B cell (primary cell): ENCODE results near the gene CARD8. TPM values are rescaled to one million over a fixed set of nuclear protein-coding genes. Genes with fewer than 3 reads are reported as not detected.

ENCODE experiments used
- ATAC-seq: fragments of 200-7000 bp; cut with Tn5 transposase; one replicate; pipeline ENCODE4 v1.10.0; 2021; ENCODE audit warnings: low read depth, mild to moderate bottlenecking, moderate number of reproducible peaks, moderate library complexity
- CTCF ChIA-PET: fragments of 350-600 bp; sonication (Branson Sonifier 250); formaldehyde crosslinking; loops from one replicate; lab custom pipeline; 2021; ENCODE audit warnings: antibody characterized with exemption, inconsistent platforms; lab: Charles Lee
- POLR2A ChIA-PET: fragments of 350-600 bp; sonication (Branson Sonifier 250); formaldehyde crosslinking; loops from one replicate; lab custom pipeline; 2021; ENCODE audit warnings: antibody characterized with exemption; lab: Charles Lee
- DNase-seq: peaks from one replicate; pipeline ENCODE4 v3.0.0; 2013
- H2AFZ ChIP-seq: 2 replicates; pipeline ENCODE4 v1.6.1; 2012; ENCODE audit warnings: mild to moderate bottlenecking, low read depth, low read length; ENCODE audit not compliant: insufficient read depth, poor library complexity, severe bottlenecking
- H3K27ac ChIP-seq, 2 donors: 1 replicate in 1 of 2; 2 replicates in 1 of 2; pipeline ENCODE4 v1.5.1; 2012 to 2013; ENCODE audit warnings: low read length in 2 of 2, mild to moderate bottlenecking in 2 of 2, moderate library complexity in 1 of 2
- H3K27me3 ChIP-seq, 4 experiments: fragments of 200-600 bp in 1 of 4; sonication (generic) in 1 of 4; replicated peaks in 1 of 4; 1 replicate in 2 of 4; 2 replicates in 2 of 4; pipeline versions ENCODE4 v1.6.1 to v1.7.0; 2013 to 2016; ENCODE audit warnings: low read length in 3 of 4, mild to moderate bottlenecking in 2 of 4, mixed read lengths in 1 of 4, moderate library complexity in 1 of 4; ENCODE audit not compliant: insufficient read depth in 4 of 4, control insufficient read depth in 3 of 4; ENCODE audit errors: control extremely low read depth in 1 of 4
- H3K36me3 ChIP-seq, 2 experiments: replicated peaks in 1 of 2; 1 replicate in 1 of 2; 2 replicates in 1 of 2; pipeline versions ENCODE4 v1.6.1 to v1.7.1; 2013; ENCODE audit warnings: low read length in 1 of 2; ENCODE audit not compliant: insufficient read depth in 2 of 2, control insufficient read depth in 1 of 2; ENCODE audit errors: control extremely low read depth in 1 of 2, extremely low read depth in 1 of 2
- H3K4me1 ChIP-seq, 2 donors: fragments of 200-600 bp in 1 of 2; sonication (generic) in 1 of 2; 1 replicate in 1 of 2; 2 replicates in 1 of 2; pipeline versions ENCODE4 v1.5.1 to v1.6.1; 2013 to 2017; ENCODE audit warnings: low read length in 2 of 2; ENCODE audit not compliant: control insufficient read depth in 2 of 2, insufficient read depth in 2 of 2
- H3K4me2 ChIP-seq: replicated peaks from 2 replicates; pipeline ENCODE3; 2012; ENCODE audit warnings: mild to moderate bottlenecking, low read depth, low read length; ENCODE audit not compliant: poor library complexity, severe bottlenecking
- H3K4me3 ChIP-seq, 5 experiments: fragments of 200-600 bp in 1 of 5; sonication (generic) in 1 of 5; 1 replicate in 3 of 5; 2 replicates in 2 of 5; pipeline versions ENCODE4 v1.5.1 to v1.7.0; 2011 to 2016; ENCODE audit warnings: low read length in 4 of 5, mild to moderate bottlenecking in 4 of 5, low read depth in 2 of 5, control low read depth in 1 of 5, moderate library complexity in 1 of 5; ENCODE audit not compliant: insufficient read depth in 1 of 5; ENCODE audit errors: control extremely low read depth in 1 of 5, extremely low read depth in 1 of 5
- H3K79me2 ChIP-seq: fragments of 200-600 bp; sonication (generic); one replicate; pipeline ENCODE4 v1.6.0; 2016; ENCODE audit warnings: low read length; ENCODE audit not compliant: control insufficient read depth, insufficient read depth
- H3K9ac ChIP-seq: fragments of 200-600 bp; sonication (generic); 2 replicates; pipeline ENCODE4 v1.6.1; 2017; ENCODE audit warnings: mild to moderate bottlenecking, low read length, moderate library complexity
- H3K9me3 ChIP-seq, 3 donors: one replicate each; pipeline versions ENCODE4 v1.6.1 to v1.7.1; 2013; ENCODE audit warnings: low read length in 2 of 3; ENCODE audit not compliant: control insufficient read depth in 2 of 3, insufficient read depth in 1 of 3; ENCODE audit errors: control extremely low read depth in 1 of 3
- H4K20me1 ChIP-seq: 2 replicates; pipeline ENCODE4 v1.6.0; 2012; ENCODE audit warnings: mild to moderate bottlenecking, low read length; ENCODE audit not compliant: insufficient read depth, control insufficient read depth, poor library complexity, severe bottlenecking
- H3K27ac Mint-ChIP-seq: one replicate; pipeline ENCODE4 v1.8.0; 2021; ENCODE audit warnings: mixed read lengths
- H3K27me3 Mint-ChIP-seq: one replicate; pipeline ENCODE4 v1.8.0; 2021; ENCODE audit warnings: mixed read lengths
- H3K4me1 Mint-ChIP-seq: one replicate; pipeline ENCODE4 v1.8.0; 2021; ENCODE audit warnings: mixed read lengths
- H3K4me3 Mint-ChIP-seq: one replicate; pipeline ENCODE4 v1.8.0; 2021; ENCODE audit warnings: mixed read lengths
- H3K9me3 Mint-ChIP-seq: one replicate; pipeline ENCODE4 v1.8.0; 2022; ENCODE audit warnings: mixed read lengths; ENCODE audit not compliant: insufficient read depth
- CTCF ChIP-seq: fragments of 200-600 bp; IDR thresholded peaks from one replicate; pipeline ENCODE4 v1.8.0; 2022; ENCODE audit warnings: antibody characterized with exemption, mild to moderate bottlenecking
- EZH2 ChIP-seq: IDR thresholded peaks from 2 replicates; pipeline ENCODE4 v1.6.1; 2012; ENCODE audit warnings: borderline replicate concordance, low read depth, mild to moderate bottlenecking, moderate library complexity, low read length; ENCODE audit not compliant: insufficient read depth, poor library complexity, severe bottlenecking
- WGBS: methylation state at CpG from one replicate; pipeline ENCODE4 v1.1.5; 2013; ENCODE audit warnings: missing lambda C conversion rate; ENCODE audit not compliant: insufficient coverage; 5-methylcytosine and 5-hydroxymethylcytosine counted together
- intact Hi-C: fragments of 100-400 bp; cut with micrococcal nuclease; formaldehyde crosslinking; loops from one replicate; pipeline ENCODE4 v1.10.0; 2022
- polyA plus RNA-seq: library from polyadenylated mRNA; depleted of rRNA; stranded (reverse); fragments of >200 nt; gene quantifications from 2 replicates; pipeline ENCODE4 v1.2.3, GENCODE V29; 2012
- total RNA-seq, 2 donors: library from RNA; stranded (reverse); fragments of 120-200 nt in 1 of 2; gene quantifications; 1 replicate in 1 of 2; 2 replicates in 1 of 2; pipeline versions ENCODE4 v1.2.3 to v1.2.4, GENCODE V29; 2013 to 2022

Gene CARD8
- total and polyA plus RNA-seq, 2 donors (not counting 1 experiment from before 2014, with no cell fraction given), result 92.0 to 161 TPM

DNA sequence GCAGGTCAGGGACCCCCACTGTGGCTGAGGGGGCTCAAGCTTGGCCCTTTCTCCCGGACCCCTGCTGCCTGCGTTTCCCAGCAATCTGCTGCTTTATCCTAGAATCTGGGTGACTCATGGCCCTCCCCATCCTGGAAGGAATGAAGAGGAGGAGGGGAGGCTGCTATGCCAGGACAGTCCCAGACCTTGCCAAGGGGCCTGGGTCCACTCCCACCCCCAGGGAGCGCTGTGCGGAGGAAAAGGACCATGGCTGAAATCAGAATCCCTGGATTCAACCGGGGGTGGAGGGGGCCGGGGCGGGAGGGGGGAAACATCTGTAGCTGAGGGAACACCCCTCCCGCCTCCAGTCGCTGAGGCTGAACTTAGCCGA is 34.7 kb upstream of the CARD8 start:
- intact Hi-C loops, result no loop called here
- Histone ChIP-seq H3K4me2 (peak overlapping the region; percentile 91), H3K9me3 (peaks cover 0 to 7% (median 0%) of the 10 kb centered on the region in 3 donors), H3K9ac (no peak overlapping the region), H3K4me1 (peaks cover 4 to 13% of the 10 kb centered on the region in 2 donors), H3K4me3 (no peak overlapping the region), H3K27ac (no peak overlapping the region), H2AFZ (no peak overlapping the region), H3K79me2 (no peaks in the 10 kb centered on the region), H3K27me3 (no peaks in the 10 kb centered on the region), H4K20me1 (no peaks in the 10 kb centered on the region), H3K36me3 (peaks cover 0 to 4% of the 10 kb centered on the region in 2 experiments)
- ATAC-seq (no peak), DNase-seq (no peak)
- no peak overlapping the region for H3K4me3 Mint-ChIP-seq
- POLR2A ChIA-PET, result no interaction called here
- no peaks in the 10 kb centered on the region for H3K27me3 Mint-ChIP-seq
- no peak overlapping the region for H3K27ac Mint-ChIP-seq
- 47% methylated on average over 5 of the region's 10 CpGs for WGBS
- no peak for TF ChIP-seq CTCF
- no peak for TF ChIP-seq EZH2
- CTCF ChIA-PET, result interaction anchor here (0.6 to 5.4 kb wide), 13 partner anchors 18 to 319 kb away, joined by 3 to 52 read pairs (median 3); partner anchors contain the start of genes PLA2G4C and ZNF114
- H3K9me3 Mint-ChIP-seq, result no peaks in the 10 kb centered on the region
- H3K4me1 Mint-ChIP-seq, result peaks cover 10% of the 10 kb centered on the region

DNA sequence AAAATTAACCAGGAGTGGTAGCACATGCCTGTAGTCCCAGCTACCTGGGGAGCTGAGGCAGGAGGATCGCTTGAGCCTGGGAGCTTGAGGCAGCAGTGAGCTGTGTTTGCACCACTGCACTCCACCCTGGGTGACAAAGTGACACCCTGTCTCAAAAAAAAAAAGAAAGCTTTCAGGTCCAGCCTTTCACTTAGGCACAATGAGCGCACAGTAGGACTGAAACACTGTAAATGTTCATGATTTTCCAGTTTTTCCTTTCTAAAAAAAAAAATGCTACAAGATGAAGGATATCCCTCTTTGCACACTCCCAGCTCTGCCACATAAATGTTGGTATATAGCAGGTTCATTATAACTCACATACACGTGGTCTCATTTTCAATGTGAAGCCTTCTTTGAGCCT is 32.0 kb upstream of the CARD8 start:
- ATAC-seq (no peak), DNase-seq (no peak)
- H3K27ac Mint-ChIP-seq, result no peak overlapping the region
- no peaks in the 10 kb centered on the region for H3K27me3 Mint-ChIP-seq
- 100% methylated on average over 1 of the region's 3 CpGs for WGBS
- Histone ChIP-seq H3K79me2 (no peaks in the 10 kb centered on the region), H3K27me3 (no peaks in the 10 kb centered on the region), H3K27ac (no peak overlapping the region), H3K9me3 (peaks cover 0 to 9% (median 5%) of the 10 kb centered on the region in 3 donors), H4K20me1 (no peaks in the 10 kb centered on the region), H3K36me3 (peaks cover 0 to 4% of the 10 kb centered on the region in 2 experiments), H3K4me3 (no peak overlapping the region), H3K4me1 (peaks cover 4 to 13% of the 10 kb centered on the region in 2 donors), H2AFZ (no peak overlapping the region), H3K4me2 (no peak overlapping the region), H3K9ac (no peak overlapping the region)
- no peak overlapping the region for H3K4me3 Mint-ChIP-seq
- intact Hi-C loops, result no loop called here
- peaks cover 10% of the 10 kb centered on the region for H3K4me1 Mint-ChIP-seq
- ChIA-PET POLR2A (no interaction called here), CTCF (interaction anchor here (0.7 to 1.9 kb wide), 3 partner anchors 10 to 96 kb away, joined by 3 to 5 read pairs (median 4); no protein-coding TSS in a partner anchor)
- TF ChIP-seq EZH2, result no peak
- TF ChIP-seq CTCF, result no peak
- H3K9me3 Mint-ChIP-seq, result no peaks in the 10 kb centered on the region
